ENCODE results near the gene DCLK1. TPM values are rescaled to one million over a fixed set of nuclear protein-coding genes. Genes with fewer than 3 reads are reported as not detected.
A peak's percentile ranks its signal among the peaks of the same experiment; 100 is the strongest.

Gene DCLK1
- total RNA-seq, 4 donors from 2014 or later, result 21.3 to 63.8 (median 40.9) TPM

DNA sequence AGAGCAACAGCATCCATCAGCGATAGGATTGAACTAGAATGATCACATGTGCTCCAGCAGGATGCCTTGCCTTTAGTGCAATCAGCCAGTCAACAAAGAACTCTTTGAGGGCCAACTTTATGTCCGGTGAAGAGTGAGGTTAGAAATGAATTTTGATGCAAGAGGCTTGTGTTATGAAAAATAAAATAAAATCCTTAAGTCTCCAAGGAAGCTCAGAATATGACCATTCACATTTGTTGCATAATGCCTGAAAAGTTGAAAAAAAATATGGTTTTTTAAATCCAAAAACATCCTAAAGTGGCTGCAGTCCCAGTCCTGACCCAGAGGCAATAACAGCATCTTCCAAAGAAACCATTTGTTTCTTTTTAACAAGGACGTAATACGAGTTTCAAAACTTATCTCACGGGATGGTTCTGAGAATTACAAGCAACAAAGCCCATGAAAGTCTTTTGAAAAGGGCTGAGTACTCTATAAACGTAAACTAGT is 61.3 kb downstream of the DCLK1 start:
- no peaks in the 10 kb centered on the region for H3K36me3 ChIP-seq
- H3K27me3 ChIP-seq, result no peaks in the 10 kb centered on the region
- WGBS, 2 donors, result 23% methylated on average over 6 of the region's 6 CpGs
- peaks cover 0 to 8% (median 0%) of the 10 kb centered on the region in 4 donors for H3K4me1 ChIP-seq
- DNase-seq (ENCODE audit: low spot score in 2 of 2), result peak in 1 of 2 donors; percentile 61
- peak overlapping the region; percentile 27 to 79 (median 65) for H3K27ac ChIP-seq
- no peak overlapping the region for H3K4me3 ChIP-seq
- no peaks in the 10 kb centered on the region for H3K9me3 ChIP-seq
- no peak for TF ChIP-seq POLR2A (IDR thresholded peaks at IDR 0.05)
- TF ChIP-seq, protein P1, sequence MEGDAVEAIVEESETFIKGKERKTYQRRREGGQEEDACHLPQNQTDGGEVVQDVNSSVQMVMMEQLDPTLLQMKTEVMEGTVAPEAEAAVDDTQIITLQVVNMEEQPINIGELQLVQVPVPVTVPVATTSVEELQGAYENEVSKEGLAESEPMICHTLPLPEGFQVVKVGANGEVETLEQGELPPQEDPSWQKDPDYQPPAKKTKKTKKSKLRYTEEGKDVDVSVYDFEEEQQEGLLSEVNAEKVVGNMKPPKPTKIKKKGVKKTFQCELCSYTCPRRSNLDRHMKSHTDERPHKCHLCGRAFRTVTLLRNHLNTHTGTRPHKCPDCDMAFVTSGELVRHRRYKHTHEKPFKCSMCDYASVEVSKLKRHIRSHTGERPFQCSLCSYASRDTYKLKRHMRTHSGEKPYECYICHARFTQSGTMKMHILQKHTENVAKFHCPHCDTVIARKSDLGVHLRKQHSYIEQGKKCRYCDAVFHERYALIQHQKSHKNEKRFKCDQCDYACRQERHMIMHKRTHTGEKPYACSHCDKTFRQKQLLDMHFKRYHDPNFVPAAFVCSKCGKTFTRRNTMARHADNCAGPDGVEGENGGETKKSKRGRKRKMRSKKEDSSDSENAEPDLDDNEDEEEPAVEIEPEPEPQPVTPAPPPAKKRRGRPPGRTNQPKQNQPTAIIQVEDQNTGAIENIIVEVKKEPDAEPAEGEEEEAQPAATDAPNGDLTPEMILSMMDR (IDR thresholded peaks at IDR 0.05), result peak in 1 of 5 experiments; percentile 24
- peak; percentile 32 to 82 for TF ChIP-seq EP300 (IDR thresholded peaks at IDR 0.05)

DNA sequence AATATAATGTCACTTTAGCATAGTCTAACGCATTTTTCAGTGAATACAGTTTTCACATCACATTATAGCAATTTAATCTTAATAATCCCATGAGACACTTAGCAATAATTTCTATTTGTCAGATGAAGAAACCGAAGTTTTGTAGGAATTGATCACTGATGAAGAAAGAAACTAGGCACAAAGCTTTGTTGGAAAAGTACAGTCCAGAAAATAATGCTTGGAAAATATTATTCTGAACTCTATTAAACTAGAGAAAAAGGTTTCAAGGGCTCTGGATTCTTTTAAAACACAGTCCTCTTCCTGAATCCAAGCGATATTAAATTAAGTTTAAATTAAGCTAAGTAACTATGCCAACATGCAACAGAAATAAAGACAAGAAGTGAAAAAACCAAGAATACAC is 62.2 kb downstream of the DCLK1 start:
- TF ChIP-seq EP300 (IDR thresholded peaks at IDR 0.05) (no peak), POLR2A (IDR thresholded peaks at IDR 0.05) (no peak)
- TF ChIP-seq, protein P1 (IDR thresholded peaks at IDR 0.05), result no peak
- peak overlapping the region in 3 of 4 donors; percentile 38 to 79 (median 55) for H3K27ac ChIP-seq

DNA sequence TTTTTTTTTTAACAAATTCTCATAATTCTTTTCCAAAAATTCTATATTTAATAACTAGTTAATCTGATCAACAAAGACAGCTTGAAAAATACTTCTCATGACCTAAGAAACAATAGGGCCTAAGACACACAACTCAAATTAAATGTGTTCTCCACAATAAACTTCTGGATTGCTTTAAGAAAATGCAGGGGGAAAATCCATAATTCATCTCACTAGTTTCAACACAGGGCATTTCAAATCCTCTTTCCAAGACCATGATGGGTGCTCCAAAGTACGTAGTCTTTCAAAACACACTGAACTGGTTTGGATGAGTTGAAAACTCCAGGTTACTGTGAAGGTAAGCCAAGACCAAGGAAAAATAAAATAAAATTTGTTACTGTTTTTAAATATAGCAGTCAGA is 62.6 kb downstream of the DCLK1 start:
- H3K27me3 ChIP-seq, result no peaks in the 10 kb centered on the region
- H3K9me3 ChIP-seq, result no peaks in the 10 kb centered on the region
- no peaks in the 10 kb centered on the region for H3K36me3 ChIP-seq
- H3K27ac ChIP-seq, result peak overlapping the region in 2 of 4 donors; percentile 38 to 79
- TF ChIP-seq, protein P1 (IDR thresholded peaks at IDR 0.05), result no peak
- TF ChIP-seq EP300 (IDR thresholded peaks at IDR 0.05) (no peak), POLR2A (IDR thresholded peaks at IDR 0.05) (no peak)
- WGBS, 2 donors, result 63 to 71% methylated on average over 1 of the region's 1 CpG
- peaks cover 0 to 4% (median 0%) of the 10 kb centered on the region in 4 donors for H3K4me1 ChIP-seq
- no peak overlapping the region for H3K4me3 ChIP-seq
- no peak for DNase-seq (ENCODE audit: low spot score in 2 of 2)

More for the DNA sequence above, 62.2 kb downstream of the DCLK1 start:
- Histone ChIP-seq H3K36me3 (no peaks in the 10 kb centered on the region), H3K4me3 (no peak overlapping the region), H3K9me3 (no peaks in the 10 kb centered on the region), H3K4me1 (peaks cover 0 to 4% (median 0%) of the 10 kb centered on the region in 4 donors), H3K27me3 (no peaks in the 10 kb centered on the region)
- no peak for DNase-seq (ENCODE audit: low spot score in 2 of 2)
- WGBS, 2 donors, result 57 to 67% methylated on average over 3 of the region's 3 CpGs

DNA sequence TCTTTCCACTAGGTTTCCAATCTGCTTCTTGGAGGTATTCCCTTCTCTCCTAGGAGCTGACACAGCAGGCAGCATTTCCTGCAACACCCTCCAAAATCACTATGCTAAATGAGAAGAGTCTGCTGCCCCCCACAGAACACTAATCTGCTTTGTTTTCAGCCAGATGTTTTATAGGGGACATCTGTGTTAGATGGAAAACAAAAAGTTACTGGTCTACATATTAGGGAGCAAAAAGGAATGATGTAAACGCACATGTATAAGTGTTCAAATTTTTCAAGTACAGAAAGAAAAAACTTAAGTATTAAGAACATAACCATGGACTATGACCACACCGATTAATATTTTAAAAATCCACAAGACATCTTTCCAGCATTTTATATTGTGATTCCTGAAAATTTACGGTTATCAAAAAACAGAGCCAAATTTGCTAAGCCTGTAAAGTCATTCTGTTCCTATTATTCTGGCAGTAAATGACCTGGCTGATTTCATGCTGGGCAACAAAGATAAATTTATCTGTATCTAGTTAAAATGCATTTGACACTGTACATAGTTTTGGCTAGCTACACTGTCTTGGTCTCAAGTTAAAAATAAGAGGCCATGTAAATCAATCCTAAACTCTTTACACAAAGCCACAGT is 63.3 kb downstream of the DCLK1 start:
- WGBS, 2 donors, result 21 to 30% methylated on average over 3 of the region's 3 CpGs
- H3K9me3 ChIP-seq, result no peaks in the 10 kb centered on the region
- TF ChIP-seq EP300 (IDR thresholded peaks at IDR 0.05), result no peak
- TF ChIP-seq, protein P1 (IDR thresholded peaks at IDR 0.05), result no peak
- TF ChIP-seq POLR2A (IDR thresholded peaks at IDR 0.05), result no peak
- H3K36me3 ChIP-seq, result no peaks in the 10 kb centered on the region
- H3K4me1 ChIP-seq, result peaks cover 0 to 4% (median 0%) of the 10 kb centered on the region in 4 donors
- H3K4me3 ChIP-seq, result no peak overlapping the region
- DNase-seq (ENCODE audit: low spot score in 2 of 2), result no peak
- H3K27me3 ChIP-seq, result no peaks in the 10 kb centered on the region
- peak overlapping the region in 2 of 4 donors; percentile 14 to 79 for H3K27ac ChIP-seq

DNA sequence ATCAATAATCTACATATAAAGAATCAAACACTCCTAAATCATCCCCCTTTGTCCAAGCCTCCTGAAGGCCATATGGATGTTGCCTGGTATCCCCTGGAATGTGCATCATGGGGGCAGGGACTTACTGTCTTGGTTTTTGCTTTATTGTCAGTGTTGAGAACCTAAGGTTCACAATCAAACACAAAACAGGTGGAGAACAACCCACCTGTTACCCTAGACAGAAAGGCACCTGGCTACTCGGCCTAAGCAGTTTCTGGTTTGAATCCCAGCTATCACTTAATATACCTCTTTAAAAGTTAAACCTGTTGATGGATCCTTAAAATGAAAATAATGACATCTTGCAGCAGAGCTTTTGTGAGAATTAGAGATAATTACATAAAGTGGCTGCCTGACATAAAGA is 68.9 kb downstream of the DCLK1 start:
- Histone ChIP-seq H3K27me3 (no peaks in the 10 kb centered on the region), H3K27ac (no peak overlapping the region), H3K9me3 (no peaks in the 10 kb centered on the region), H3K4me3 (no peak overlapping the region), H3K36me3 (no peaks in the 10 kb centered on the region), H3K4me1 (peaks cover 0 to 15% (median 0%) of the 10 kb centered on the region in 4 donors)
- TF ChIP-seq EP300 (IDR thresholded peaks at IDR 0.05) (no peak), POLR2A (IDR thresholded peaks at IDR 0.05) (no peak)
- TF ChIP-seq, protein P1 (IDR thresholded peaks at IDR 0.05), result no peak
- WGBS, 2 donors, result 81 to 84% methylated on average over 1 of the region's 1 CpG
- no peak for DNase-seq (ENCODE audit: low spot score in 2 of 2)

Measured in tibial nerve (tissue), 4 donors.